H1 (cell line): ENCODE measurements around the gene PDCD7. TPM values are rescaled to one million over a fixed set of nuclear protein-coding genes. Genes with fewer than 3 reads are reported as not detected.

Experiments used
- CTCF ChIA-PET: fragments of 300-600 bp; sonication (Branson Sonifier 250); formaldehyde crosslinking; loops from one replicate; lab custom pipeline; 2021; ENCODE audit not compliant: partially characterized antibody; lab: Charles Lee
- POLR2A ChIA-PET: fragments of 300-600 bp; sonication (Branson Sonifier 250); formaldehyde crosslinking; loops from one replicate; lab custom pipeline; 2021; ENCODE audit warnings: inconsistent platforms; ENCODE audit not compliant: partially characterized antibody; lab: Charles Lee
- DNase-seq, 2 experiments: peaks; one replicate each; pipeline versions ENCODE4 v3.0.0 to v3.0.0-alpha.2; 2010 to 2022; ENCODE audit warnings: low spot score in 2 of 2, low read depth in 1 of 2, mixed read lengths in 1 of 2
- FAIRE-seq: peaks from 2 replicates; lab custom pipeline; 2011; peaks lifted over from hg19 to GRCh38; lab: Jason Lieb, UNC
- H2AFZ ChIP-seq: 2 replicates; pipeline ENCODE4 v1.8.1; 2012; ENCODE audit warnings: low read length, inconsistent platforms
- H2AK5ac ChIP-seq: 2 replicates; pipeline ENCODE4 v1.6.1; 2013; ENCODE audit warnings: low read depth, low read length
- H2BK120ac ChIP-seq: replicated peaks from 2 replicates; pipeline ENCODE3; 2013; ENCODE audit warnings: low read depth, low read length, inconsistent platforms
- H2BK12ac ChIP-seq: 2 replicates; pipeline ENCODE4 v1.6.1; 2013; ENCODE audit warnings: low read depth, low read length
- H2BK15ac ChIP-seq: 2 replicates; pipeline ENCODE4 v1.6.1; 2013; ENCODE audit warnings: low read length
- H2BK20ac ChIP-seq: 2 replicates; pipeline ENCODE4 v1.6.1; 2013; ENCODE audit warnings: low read length
- H2BK5ac ChIP-seq: 2 replicates; pipeline ENCODE4 v1.6.1; 2013; ENCODE audit warnings: low read depth, low read length
- H3K14ac ChIP-seq: 2 replicates; pipeline ENCODE4 v1.6.1; 2013; ENCODE audit warnings: inconsistent platforms; ENCODE audit not compliant: insufficient read length
- H3K18ac ChIP-seq: 2 replicates; pipeline ENCODE4 v1.6.1; 2013; ENCODE audit warnings: low read length; ENCODE audit errors: extremely low read depth
- H3K23ac ChIP-seq: 2 replicates; pipeline ENCODE4 v1.6.1; 2013; ENCODE audit warnings: inconsistent platforms; ENCODE audit not compliant: insufficient read length
- H3K23me2 ChIP-seq: 2 replicates; pipeline ENCODE4 v1.6.1; 2013; ENCODE audit warnings: low read depth, low read length
- H3K27ac ChIP-seq: 2 replicates; pipeline ENCODE4 v1.6.1; 2011; ENCODE audit warnings: low read depth, low read length, inconsistent platforms
- H3K27me3 ChIP-seq, 4 experiments: replicated peaks in 1 of 4; 1 replicate in 1 of 4; 2 replicates in 3 of 4; pipeline versions ENCODE4 v1.6.1 to v1.8.1; 2011 to 2013; ENCODE audit warnings: low read length in 3 of 4, mild to moderate bottlenecking in 3 of 4, inconsistent platforms in 2 of 4, mixed read lengths in 2 of 4, moderate library complexity in 1 of 4; ENCODE audit not compliant: control insufficient read depth in 3 of 4, insufficient read depth in 3 of 4; ENCODE audit errors: extremely low read depth in 1 of 4
- H3K36me3 ChIP-seq, 4 experiments: 2 replicates each; pipeline versions ENCODE4 v1.6.1 to v1.8.1; 2011 to 2013; ENCODE audit warnings: mild to moderate bottlenecking in 4 of 4, low read length in 3 of 4, moderate library complexity in 2 of 4, control low read depth in 1 of 4, inconsistent platforms in 1 of 4; ENCODE audit not compliant: insufficient read depth in 4 of 4, control insufficient read depth in 2 of 4
- H3K4ac ChIP-seq: replicated peaks from 2 replicates; pipeline ENCODE3; 2013; ENCODE audit warnings: low read length, low read depth, mixed read lengths, inconsistent platforms; ENCODE audit not compliant: insufficient read length
- H3K4me1 ChIP-seq, 4 experiments: replicated peaks in 1 of 4; 1 replicate in 1 of 4; 2 replicates in 3 of 4; pipeline versions ENCODE4 v1.6.1 to v1.8.1; 2011 to 2013; ENCODE audit warnings: low read length in 3 of 4, inconsistent platforms in 2 of 4, mixed read lengths in 1 of 4; ENCODE audit not compliant: insufficient read depth in 4 of 4, control insufficient read depth in 3 of 4
- H3K4me2 ChIP-seq, 2 experiments: 2 replicates each; pipeline versions ENCODE4 v1.6.1 to v1.8.1; 2011 to 2013; ENCODE audit warnings: low read depth in 2 of 2, low read length in 2 of 2, control low read depth in 1 of 2, inconsistent platforms in 1 of 2, mild to moderate bottlenecking in 1 of 2; ENCODE audit not compliant: insufficient read depth in 1 of 2
- H3K4me3 ChIP-seq, 4 experiments: fragments of 200-600, 300-600 bp in 1 of 4; sonication (generic), shearing (Covaris generic), sonication (Bioruptor Twin) in 1 of 4; 2 replicates each; pipeline versions ENCODE4 v1.5.1 to v1.8.1; 2011 to 2016; ENCODE audit warnings: low read length in 4 of 4, low read depth in 3 of 4, control low read depth in 2 of 4, inconsistent platforms in 2 of 4, mild to moderate bottlenecking in 2 of 4, mixed read lengths in 1 of 4, moderate library complexity in 1 of 4; ENCODE audit not compliant: insufficient read depth in 2 of 4; ENCODE audit errors: extremely low read depth in 1 of 4
- H3K56ac ChIP-seq: replicated peaks from 2 replicates; pipeline ENCODE3; 2013; ENCODE audit warnings: low read depth, mild to moderate bottlenecking, mixed read lengths, low read length, inconsistent platforms; ENCODE audit not compliant: insufficient read length
- H3K79me1 ChIP-seq: 2 replicates; pipeline ENCODE4 v1.6.1; 2013; ENCODE audit warnings: low read depth, low read length, control low read depth
- H3K79me2 ChIP-seq, 2 experiments: 2 replicates each; pipeline versions ENCODE4 v1.6.1 to v1.8.1; 2012 to 2013; ENCODE audit warnings: low read length in 2 of 2, mild to moderate bottlenecking in 2 of 2, inconsistent platforms in 1 of 2; ENCODE audit not compliant: insufficient read depth in 2 of 2, control insufficient read depth in 1 of 2
- H3K9ac ChIP-seq, 4 experiments: replicated peaks in 1 of 4; 1 replicate in 1 of 4; 2 replicates in 3 of 4; pipeline versions ENCODE4 v1.6.1 to v1.8.1; 2011 to 2013; ENCODE audit warnings: low read depth in 3 of 4, low read length in 3 of 4, control low read depth in 2 of 4, mild to moderate bottlenecking in 2 of 4, moderate library complexity in 2 of 4, inconsistent platforms in 1 of 4; ENCODE audit errors: extremely low read depth in 1 of 4
- H3K9me3 ChIP-seq, 2 experiments: 2 replicates each; pipeline versions ENCODE4 v1.6.1 to v1.8.1; 2012 to 2013; ENCODE audit warnings: mild to moderate bottlenecking in 2 of 2, moderate library complexity in 2 of 2, control low read depth in 1 of 2, inconsistent platforms in 1 of 2, low read depth in 1 of 2, low read length in 1 of 2, mixed read lengths in 1 of 2; ENCODE audit not compliant: insufficient read depth in 2 of 2
- H4K20me1 ChIP-seq, 2 experiments: replicated peaks in 1 of 2; 2 replicates each; pipeline versions ENCODE3 to v1.8.1; 2011 to 2013; ENCODE audit warnings: inconsistent platforms in 2 of 2, low read length in 2 of 2, mild to moderate bottlenecking in 1 of 2; ENCODE audit not compliant: insufficient read depth in 2 of 2, control insufficient read depth in 1 of 2
- H4K5ac ChIP-seq: 2 replicates; pipeline ENCODE4 v1.6.1; 2013; ENCODE audit warnings: low read length, low read depth, mixed read lengths, inconsistent platforms; ENCODE audit not compliant: insufficient read length
- H4K8ac ChIP-seq: 2 replicates; pipeline ENCODE4 v1.8.0; 2013; ENCODE audit warnings: mild to moderate bottlenecking, moderate library complexity, low read length, inconsistent platforms; ENCODE audit not compliant: insufficient read depth; ENCODE audit errors: extremely low read depth
- H4K91ac ChIP-seq: replicated peaks from 2 replicates; pipeline ENCODE3; 2013; ENCODE audit warnings: low read length, mixed read lengths, inconsistent platforms; ENCODE audit not compliant: insufficient read length
- JUN ChIP-seq: IDR thresholded peaks from 2 replicates; pipeline ENCODE4 v1.6.1; 2011; ENCODE audit warnings: low read depth, mild to moderate bottlenecking, improper control_type of control experiment, low read length
- RBBP5 ChIP-seq: IDR thresholded peaks from 2 replicates; pipeline ENCODE4 v1.7.1; 2012; ENCODE audit warnings: low read depth, mild to moderate bottlenecking, inconsistent platforms, low read length, moderate library complexity, borderline replicate concordance
- TAF1 ChIP-seq: IDR thresholded peaks from 2 replicates; pipeline ENCODE4 v1.6.1; 2011; ENCODE audit warnings: mild to moderate bottlenecking, low read depth, low read length
- WGBS, 2 experiments: shearing (Covaris generic) in 1 of 2; methylation state at CpG; one replicate each; pipeline versions ENCODE4 v1.1.6 to v1.1.7; 2013 to 2015; ENCODE audit warnings: low lambda C conversion rate in 2 of 2, mixed read lengths in 2 of 2, inconsistent platforms in 1 of 2, low coverage in 1 of 2, missing lambda C conversion rate in 1 of 2; ENCODE audit not compliant: insufficient replicate concordance in 2 of 2, insufficient coverage in 1 of 2, insufficient read length in 1 of 2; ENCODE audit errors: extremely low coverage in 1 of 2, missing lambda C conversion rate in 1 of 2; 5-methylcytosine and 5-hydroxymethylcytosine counted together
- polyA plus RNA-seq, 7 experiments: library from polyadenylated mRNA; depleted of rRNA in 3 of 7; stranded (reverse) in 5 of 7; unstranded in 2 of 7; fragments of >200 nt in 5 of 7; fragments of 200-250 nt in 2 of 7; gene quantifications; 1 replicate in 5 of 7; 2 replicates in 1 of 7; 4 replicates in 1 of 7; pipeline versions ENCODE4 v1.2.1 to v1.2.3, GENCODE V29; 2011 to 2013; ENCODE audit warnings: missing spikeins in 2 of 7, mixed read lengths in 2 of 7
- total RNA-seq: library from RNA; stranded (reverse); fragmentation: NEBNext Ultra II Directional; extraction: Animal tissue kit (Norgen Biotek cat#: 25700); gene quantifications from 2 replicates; pipeline ENCODE4 v1.2.1, GENCODE V29; 2021

The PDCD7 gene
- total and polyA plus RNA-seq, 2 of the 8 experiments (the other 6 are each of a cell fraction or from before 2014, with no cell fraction given) = 11.5 to 25.6 TPM

GRCh38 chr15:65092911-65093792 is 40.5 kb downstream of the PDCD7 start:
- Histone ChIP-seq H3K79me2 (no peaks in the 10 kb centered on the region), H3K4ac (no peak overlapping the region), H2BK120ac (no peak overlapping the region), H3K9me3 (no peaks in the 10 kb centered on the region), H3K23ac (no peak overlapping the region), H3K23me2 (no peaks in the 10 kb centered on the region), H4K20me1 (no peaks in the 10 kb centered on the region), H2BK20ac (0 out of 2 replicates have a peak overlapping the region, but pooled peaks have one; percentile 68), H3K4me1 (peaks cover 0 to 4% (median 3%) of the 10 kb centered on the region in 4 experiments; a peak in 3 of 7 replicates), H3K79me1 (no peaks in the 10 kb centered on the region), H2AK5ac (no peak overlapping the region), H3K56ac (no peak overlapping the region), H3K27me3 (no peaks in the 10 kb centered on the region), H3K27ac (no peak overlapping the region), H3K14ac (no peak overlapping the region), H2BK5ac (no peak overlapping the region), H4K91ac (no peak overlapping the region), H3K4me2 (no peak overlapping the region), H2BK15ac (no peak overlapping the region), H2AFZ (no peak overlapping the region), H3K9ac (no peak overlapping the region), H2BK12ac (no peak overlapping the region; the same call in 1 of the 2 replicates), H3K4me3 (no peak overlapping the region), H4K8ac (no peak overlapping the region; the same call in 1 of the 2 replicates), H3K36me3 (no peaks in the 10 kb centered on the region), H4K5ac (no peak overlapping the region), H3K18ac (no peak overlapping the region)
- ChIA-PET CTCF (interaction anchor here (0.6 to 4.0 kb wide), 8 partner anchors 8 to 71 kb away, joined by 3 to 45 read pairs (median 9); partner anchors contain the start of gene RASL12), POLR2A (interaction anchor here (1.4 to 3.4 kb wide), 3 partner anchors 8 to 25 kb away, joined by 4 to 16 read pairs (median 4); partner anchors contain the start of gene RASL12)
- WGBS, 2 experiments = 90% methylated on average over 14 of the region's 17 CpGs; no CpG with 5 or more reads in 1 of the 2 experiments
- no peak for TF ChIP-seq RBBP5
- TF ChIP-seq JUN = no peak
- TF ChIP-seq TAF1 = no peak
- FAIRE-seq = no peak
- DNase-seq = no peak
